ENCODE data around the gene ATXN2L.
A peak's percentile ranks its signal among the peaks of the same experiment; 100 is the strongest.
"Not testable (repeated sequence)": the region's sequence is repeated elsewhere in the genome, so short reads cannot be mapped to it uniquely, and the experiment has no call there.

The ATXN2L gene, protein sequence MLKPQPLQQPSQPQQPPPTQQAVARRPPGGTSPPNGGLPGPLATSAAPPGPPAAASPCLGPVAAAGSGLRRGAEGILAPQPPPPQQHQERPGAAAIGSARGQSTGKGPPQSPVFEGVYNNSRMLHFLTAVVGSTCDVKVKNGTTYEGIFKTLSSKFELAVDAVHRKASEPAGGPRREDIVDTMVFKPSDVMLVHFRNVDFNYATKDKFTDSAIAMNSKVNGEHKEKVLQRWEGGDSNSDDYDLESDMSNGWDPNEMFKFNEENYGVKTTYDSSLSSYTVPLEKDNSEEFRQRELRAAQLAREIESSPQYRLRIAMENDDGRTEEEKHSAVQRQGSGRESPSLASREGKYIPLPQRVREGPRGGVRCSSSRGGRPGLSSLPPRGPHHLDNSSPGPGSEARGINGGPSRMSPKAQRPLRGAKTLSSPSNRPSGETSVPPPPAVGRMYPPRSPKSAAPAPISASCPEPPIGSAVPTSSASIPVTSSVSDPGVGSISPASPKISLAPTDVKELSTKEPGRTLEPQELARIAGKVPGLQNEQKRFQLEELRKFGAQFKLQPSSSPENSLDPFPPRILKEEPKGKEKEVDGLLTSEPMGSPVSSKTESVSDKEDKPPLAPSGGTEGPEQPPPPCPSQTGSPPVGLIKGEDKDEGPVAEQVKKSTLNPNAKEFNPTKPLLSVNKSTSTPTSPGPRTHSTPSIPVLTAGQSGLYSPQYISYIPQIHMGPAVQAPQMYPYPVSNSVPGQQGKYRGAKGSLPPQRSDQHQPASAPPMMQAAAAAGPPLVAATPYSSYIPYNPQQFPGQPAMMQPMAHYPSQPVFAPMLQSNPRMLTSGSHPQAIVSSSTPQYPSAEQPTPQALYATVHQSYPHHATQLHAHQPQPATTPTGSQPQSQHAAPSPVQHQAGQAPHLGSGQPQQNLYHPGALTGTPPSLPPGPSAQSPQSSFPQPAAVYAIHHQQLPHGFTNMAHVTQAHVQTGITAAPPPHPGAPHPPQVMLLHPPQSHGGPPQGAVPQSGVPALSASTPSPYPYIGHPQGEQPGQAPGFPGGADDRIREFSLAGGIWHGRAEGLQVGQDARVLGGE

DNA sequence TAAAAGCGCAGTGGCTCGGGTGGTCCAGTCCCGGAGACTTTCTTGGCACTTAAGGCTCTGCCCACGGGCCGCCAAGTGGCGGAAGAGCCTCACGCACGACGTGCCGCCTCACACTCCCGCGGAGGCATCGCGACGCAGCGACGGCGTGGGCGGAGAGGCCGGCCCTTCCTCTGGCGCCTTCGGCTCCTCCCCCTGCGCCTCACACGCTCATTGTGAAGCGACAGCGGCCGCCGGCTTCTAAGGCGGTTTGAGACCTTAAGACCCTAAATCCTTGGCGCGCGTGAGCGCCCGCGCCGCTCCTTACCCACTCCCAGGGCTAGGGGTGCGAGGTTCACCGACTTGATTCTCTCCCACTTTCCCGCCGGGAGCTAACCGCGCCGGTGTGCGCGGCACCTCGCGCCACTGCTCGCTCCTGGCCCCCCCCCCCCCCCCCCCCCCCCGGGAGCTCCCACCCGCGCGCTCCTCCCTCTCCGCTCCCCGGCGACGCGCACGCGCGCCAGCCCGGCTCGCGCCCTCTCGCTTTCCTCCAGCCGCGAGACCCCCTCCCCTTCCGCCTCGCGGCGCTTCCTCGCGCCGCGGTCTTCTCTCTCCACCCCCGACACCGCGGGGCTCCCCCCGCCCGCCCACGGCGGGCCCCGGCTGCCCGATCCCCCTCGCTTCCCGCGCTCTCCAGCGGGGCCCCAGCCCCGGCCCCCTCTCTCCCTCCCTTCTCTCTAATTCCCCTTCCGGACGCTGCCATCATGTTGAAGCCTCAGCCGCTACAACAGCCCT is at the start of gene ATXN2L:
Gene ATXN2L (plus strand): TSS at position 480 of the 771 bp plus-strand sequence. CDS start 261 bp downstream, at position 741.
- DNase-seq (ENCODE audit: low spot score) = peak; percentile 96

DNA sequence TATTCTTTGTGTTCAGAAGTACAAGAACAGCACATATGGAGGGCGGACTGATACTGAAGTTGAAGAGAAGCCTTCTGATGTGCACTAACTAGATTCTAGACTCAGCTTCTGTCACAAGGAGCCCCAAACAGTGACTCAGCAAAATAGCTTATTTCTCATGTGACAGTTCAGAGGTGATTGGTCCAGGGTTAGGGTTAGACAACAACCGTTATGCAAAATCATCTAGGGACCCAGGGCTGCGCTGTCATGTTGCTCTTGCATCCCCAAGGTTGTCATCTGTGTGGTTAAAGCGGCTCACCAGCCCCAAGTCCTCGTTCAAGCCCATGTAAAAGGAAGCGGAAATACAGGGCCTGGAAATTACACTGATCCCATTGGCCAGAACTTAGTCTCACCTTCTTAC is 41.1 kb upstream of the ATXN2L start:
- not testable (repeated sequence) for DNase-seq (ENCODE audit: low spot score)

DNA sequence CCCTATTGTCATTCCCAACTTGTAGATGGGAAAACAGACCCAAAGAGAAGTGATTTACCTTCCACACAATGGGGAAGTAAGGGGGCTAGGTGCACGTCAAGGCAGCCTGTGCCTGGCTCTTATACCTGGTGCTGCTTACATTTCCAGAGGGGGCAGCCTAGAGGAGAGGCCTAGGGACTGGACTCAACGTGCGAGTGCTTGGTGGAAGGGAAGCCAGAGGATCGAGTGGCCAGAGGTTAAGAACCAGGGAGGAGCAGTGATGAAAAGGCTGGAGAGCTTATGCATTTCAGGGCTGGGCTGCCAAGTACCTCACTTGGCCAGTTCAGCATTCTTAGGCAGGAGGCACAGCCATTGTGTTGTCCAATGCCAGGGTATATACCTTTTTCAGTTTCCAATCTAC is 40.4 kb upstream of the ATXN2L start:
- not testable (repeated sequence) for DNase-seq (ENCODE audit: low spot score)

DNA sequence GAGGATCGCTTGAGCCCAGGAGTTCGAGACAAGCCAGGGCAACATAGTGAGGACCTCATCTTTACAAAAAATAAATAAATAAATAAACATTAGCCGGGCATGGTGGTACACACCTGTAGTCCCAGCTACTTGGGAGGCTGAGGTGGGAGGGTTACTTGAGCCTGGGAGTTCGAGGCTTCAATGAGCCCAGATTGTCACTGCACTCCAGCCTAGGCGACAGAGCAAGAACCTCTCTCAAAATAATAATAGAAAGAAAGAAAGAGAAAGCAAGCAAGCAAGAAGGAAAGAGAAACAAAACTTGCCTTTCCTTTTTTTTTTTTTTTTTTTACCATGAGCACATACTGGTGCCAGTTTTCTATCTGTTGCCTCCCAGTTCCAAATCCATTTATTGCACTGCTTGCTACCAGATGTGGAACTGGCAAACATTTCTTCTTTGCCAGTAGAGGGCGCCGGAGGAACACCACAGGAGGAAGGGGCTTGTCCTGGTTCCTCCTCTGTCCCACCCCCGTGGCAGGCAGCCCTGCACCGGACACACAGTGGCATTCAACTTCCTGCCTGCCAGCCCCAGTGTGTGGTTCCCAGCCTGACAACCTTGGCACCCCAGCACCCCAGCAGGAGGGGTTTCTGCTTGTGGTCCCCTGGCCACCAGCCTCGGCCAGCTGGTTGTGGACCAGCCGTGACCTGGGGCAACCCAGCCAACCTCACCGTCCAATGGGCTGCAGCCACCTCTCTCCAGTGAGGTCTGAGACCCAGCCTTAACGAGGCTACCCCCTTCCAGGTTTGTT is 20.4 kb upstream of the ATXN2L start:
- DNase-seq (ENCODE audit: low spot score) = peak; percentile 84

DNA sequence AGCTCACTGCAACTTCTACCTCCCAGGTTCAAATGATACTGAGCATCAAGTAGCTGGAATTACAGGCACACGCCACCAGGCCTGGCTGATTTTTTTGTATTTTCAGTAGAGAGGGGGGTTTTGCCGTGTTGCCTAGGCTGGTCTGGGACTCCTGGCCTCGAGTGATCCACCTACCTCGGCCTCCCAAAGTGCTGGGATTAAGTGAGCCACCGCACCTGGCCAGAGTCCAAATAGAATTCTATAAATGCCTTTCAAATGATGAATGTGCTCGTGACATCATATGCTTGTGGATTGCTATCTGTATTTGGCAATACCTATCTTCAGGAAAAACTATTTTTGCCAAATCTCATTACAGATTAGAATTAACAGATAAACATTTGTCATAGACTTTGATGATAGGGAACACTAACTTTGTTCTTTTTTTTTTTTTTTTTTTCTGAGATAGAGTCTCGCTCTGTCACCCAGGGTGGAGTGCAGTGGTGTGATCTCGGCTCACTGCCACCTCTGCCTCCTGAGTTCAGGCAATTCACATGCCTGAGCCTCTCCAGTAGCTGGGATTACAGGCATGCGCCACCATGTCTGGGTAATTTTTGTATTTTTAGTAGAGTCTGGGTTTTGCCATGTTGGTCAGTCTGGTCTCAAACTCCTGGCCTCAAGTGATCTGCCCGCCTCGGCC is 15.2 kb upstream of the ATXN2L start:
- DNase-seq (ENCODE audit: low spot score) = not testable (repeated sequence)

DNA sequence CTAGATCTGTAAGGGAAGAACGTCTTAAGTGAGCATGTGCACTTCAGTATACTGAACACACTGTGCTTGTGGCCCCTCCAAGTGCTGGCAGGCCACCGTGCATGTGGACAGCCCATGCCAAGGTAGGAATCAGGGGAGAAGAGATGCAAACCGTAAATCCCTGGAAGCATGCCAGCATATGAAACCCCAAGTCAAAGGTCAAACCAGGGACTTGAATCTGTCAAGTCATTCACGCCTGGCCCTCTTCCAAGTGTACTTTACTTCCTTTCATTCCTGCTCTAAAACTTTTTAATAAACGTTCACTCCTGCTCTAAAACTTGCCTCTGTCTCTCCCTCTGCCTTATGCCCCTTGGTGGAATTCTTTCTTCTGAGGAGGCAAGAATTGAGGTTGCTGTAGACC is 2.8 kb upstream of the ATXN2L start:
- DNase-seq (ENCODE audit: low spot score) = no peak

DNA sequence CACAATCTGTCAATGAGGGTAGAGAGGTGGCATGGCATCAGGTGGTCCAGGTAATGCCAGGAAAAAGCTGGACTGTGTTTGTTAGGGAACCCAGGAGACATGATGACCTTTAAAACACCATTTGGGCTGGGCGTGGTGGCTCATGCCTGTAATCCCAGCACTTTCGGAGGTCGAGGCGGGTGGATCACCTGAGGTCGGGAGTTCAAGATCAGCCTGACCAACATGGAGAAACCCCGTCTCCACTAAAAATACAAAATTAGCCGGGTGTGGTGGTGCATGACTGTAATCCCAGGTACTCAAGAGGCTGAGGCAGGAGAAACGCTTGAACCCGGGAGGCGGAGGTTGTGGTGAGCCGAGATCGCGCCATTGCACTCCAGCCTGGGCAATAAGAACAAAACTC is 2.3 kb upstream of the ATXN2L start:
- not testable (repeated sequence) for DNase-seq (ENCODE audit: low spot score)

- DNase-seq (ENCODE audit: low spot score) = peak; percentile 43
These were observed 802 bp upstream of the ATXN2L start for GRCh38 chr16:28821874-28822519.

DNA sequence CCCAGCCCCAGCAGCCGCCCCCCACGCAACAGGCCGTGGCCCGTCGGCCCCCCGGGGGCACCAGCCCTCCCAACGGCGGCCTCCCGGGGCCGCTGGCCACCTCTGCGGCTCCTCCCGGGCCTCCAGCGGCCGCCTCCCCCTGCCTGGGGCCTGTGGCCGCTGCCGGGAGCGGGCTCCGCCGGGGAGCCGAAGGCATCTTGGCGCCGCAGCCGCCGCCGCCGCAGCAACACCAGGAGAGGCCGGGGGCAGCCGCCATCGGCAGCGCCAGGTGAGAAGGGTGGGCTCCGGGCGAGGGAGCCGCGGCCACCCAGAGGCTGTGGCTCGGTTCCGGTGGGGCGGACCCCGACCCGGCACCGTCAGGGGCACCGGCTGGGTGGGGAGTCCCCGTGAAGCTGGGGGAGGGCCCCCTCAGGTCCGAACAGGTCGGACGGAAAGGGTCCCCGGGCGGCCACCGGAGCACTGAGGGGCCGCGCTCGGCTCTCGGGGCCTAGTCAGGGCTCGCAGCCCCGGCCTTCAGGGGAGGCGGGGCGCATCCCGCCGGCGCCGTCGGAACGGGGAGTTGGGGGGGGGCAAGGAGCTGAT is 583 bp downstream of the ATXN2L start:
- DNase-seq (ENCODE audit: low spot score) = no peak

DNA sequence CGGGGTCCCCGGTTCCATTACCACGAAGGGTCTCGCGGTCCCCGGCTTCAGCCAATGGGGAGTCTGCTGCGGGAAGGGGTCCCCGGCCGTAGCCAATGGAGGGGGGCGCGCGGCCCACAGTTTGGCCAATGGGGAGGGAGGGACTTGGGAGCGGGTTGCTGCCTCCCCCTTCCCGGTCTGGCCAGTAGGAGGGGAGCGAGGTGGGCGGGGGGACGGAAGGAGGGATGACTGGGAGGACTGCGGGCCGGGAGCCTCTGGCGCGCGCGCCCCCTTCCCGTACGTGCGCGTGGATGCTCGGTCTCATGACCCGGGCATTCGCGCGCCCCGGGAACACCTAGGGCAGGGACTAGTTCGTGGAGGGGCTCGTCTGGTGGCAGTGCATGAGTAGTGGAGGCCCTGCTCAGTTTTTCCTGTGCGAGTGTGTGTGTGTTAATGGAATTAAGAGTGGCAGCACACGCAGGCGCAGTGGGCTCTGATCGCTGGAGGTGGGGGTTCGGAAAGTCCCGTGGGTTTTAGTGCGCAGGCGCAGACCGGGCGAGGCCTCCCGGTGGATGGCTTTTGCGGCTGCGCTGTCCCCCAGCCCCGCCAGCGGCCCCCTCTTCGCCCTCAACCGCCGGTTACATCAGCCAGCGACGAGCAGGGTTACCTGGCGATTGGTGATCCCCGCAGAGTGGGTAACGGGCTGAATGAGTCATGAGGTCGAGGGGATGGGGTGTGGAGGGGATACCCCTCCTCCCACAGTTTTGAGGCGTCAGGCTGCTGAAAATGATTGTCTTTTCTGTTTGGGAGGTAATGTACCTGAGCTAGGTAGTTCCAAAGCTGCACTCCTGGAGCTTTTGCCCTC is 1.3 kb downstream of the ATXN2L start:
- peak; percentile 95 for DNase-seq (ENCODE audit: low spot score)

DNA sequence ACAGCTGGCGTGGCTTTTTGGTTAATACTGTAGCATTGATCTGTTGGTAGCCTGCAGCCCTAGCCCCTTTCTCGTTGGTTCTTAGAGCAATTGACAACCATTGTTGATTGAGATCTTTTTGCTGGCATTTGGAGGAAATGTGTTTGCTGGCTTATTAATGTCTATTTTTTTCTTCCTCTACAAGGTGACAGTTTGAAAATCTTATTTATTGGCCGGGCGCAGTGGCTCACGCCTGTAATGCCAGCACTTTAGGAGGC is 1.8 kb downstream of the ATXN2L start:
- no peak for DNase-seq (ENCODE audit: low spot score)

GRCh38 chr16:28826141-28826540 is 3.3 kb downstream of the ATXN2L start:
- DNase-seq (ENCODE audit: low spot score) = peak; percentile 75

GRCh38 chr16:28829747-28830146 is 6.9 kb downstream of the ATXN2L start:
- no peak for DNase-seq (ENCODE audit: low spot score)

- DNase-seq (ENCODE audit: low spot score) = no peak
These were observed 7.7 kb downstream of the ATXN2L start for GRCh38 chr16:28830531-28830930.

DNA sequence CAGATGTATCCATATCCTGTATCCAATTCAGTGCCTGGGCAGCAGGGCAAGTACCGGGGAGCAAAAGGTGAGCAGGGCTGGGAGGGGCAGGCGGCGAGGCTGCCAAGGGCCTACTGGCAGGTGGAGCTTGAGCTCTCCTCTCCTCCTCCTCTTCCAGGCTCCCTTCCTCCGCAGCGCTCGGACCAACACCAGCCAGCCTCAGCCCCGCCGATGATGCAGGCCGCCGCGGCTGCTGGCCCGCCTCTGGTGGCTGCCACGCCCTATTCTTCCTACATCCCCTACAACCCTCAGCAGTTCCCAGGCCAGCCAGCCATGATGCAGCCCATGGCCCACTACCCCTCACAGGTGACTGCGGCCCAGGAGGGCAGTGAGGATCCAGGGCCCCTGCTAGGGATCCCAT is 11.6 kb downstream of the ATXN2L start:
- DNase-seq (ENCODE audit: low spot score) = no peak

DNA sequence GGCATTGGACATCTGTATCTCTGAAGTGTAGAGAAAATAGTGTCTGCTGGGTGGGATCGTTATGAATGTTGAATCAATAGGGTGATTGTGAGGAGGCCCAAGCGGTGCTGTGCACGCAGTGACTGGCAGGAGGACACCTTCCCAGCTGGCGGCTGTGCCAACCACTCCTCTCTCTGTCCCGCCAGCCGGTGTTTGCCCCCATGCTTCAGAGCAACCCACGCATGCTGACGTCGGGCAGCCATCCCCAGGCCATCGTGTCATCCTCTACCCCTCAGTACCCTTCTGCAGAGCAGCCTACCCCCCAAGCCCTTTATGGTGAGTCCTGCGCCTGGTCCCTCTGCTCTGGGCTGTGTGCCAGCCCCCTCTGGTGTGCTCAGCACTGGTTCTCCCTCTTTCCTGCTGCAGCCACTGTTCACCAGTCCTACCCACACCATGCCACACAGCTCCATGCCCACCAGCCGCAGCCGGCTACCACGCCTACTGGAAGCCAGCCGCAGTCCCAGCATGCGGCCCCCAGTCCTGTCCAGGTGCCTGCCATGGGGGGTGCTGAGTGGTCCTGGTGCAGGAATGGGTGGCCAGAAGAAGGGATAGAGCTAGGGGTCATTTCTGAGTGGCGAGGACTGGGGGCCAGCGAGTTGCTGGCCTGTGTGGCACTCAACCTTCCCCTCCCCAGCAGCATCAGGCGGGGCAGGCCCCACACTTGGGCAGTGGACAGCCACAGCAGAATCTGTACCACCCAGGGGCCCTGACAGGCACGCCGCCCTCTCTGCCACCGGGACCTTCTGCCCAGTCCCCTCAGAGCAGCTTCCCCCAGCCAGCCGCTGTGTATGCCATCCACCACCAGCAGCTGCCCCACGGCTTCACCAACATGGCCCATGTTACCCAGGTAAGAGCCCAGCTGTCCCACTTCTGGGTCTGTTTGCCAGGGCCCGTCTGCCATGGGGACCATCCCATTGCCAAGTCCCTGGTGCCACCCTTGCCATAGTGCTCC is 12.4 kb downstream of the ATXN2L start:
- no peak for DNase-seq (ENCODE audit: low spot score)

DNA sequence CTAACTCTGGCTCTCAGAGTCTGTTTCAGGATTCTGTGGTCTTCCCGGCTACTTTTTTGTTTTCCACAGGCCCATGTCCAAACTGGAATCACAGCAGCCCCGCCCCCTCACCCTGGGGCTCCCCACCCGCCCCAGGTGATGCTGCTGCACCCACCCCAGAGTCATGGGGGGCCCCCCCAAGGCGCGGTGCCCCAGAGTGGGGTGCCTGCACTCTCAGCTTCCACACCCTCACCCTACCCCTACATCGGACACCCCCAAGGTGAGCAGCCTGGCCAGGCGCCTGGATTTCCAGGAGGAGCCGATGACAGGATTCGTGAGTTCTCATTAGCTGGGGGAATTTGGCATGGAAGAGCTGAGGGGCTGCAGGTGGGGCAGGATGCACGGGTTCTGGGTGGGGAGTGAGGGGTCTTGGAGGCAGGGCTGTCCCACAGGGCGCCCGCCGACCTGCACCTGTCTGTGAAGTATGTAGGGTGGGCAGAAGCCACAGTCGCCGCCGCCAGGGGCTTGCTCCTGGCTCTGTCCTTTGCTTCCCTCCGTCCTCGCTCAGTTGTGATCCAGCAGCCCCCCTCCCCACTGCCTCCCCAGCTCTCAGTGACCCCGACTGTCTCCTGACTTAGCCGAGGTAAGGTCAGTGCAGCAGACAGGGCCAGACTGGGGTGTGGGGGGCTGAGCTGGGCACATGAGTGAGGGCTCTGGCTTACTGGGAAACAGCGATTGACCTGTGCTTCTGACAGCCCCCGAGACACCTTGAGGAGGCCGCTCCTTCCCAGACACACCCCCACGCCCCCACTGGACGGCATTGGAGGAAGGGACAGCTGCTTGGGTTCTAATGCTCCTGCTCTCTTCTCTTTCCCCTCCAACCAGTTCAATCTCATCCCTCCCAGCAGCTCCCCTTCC is 13.3 kb downstream of the ATXN2L start:
- DNase-seq (ENCODE audit: low spot score) = no peak
